Measurements from ENCODE around the gene FCHO2. TPM values are rescaled to one million over a fixed set of nuclear protein-coding genes. Genes with fewer than 3 reads are reported as not detected.

Gene FCHO2
- total and polyA plus RNA-seq, 10 of the 15 experiments (the other 5 are each of a cell fraction or from before 2014, with no cell fraction given): 0.05 to 1.4 (median 0.18) TPM

DNA sequence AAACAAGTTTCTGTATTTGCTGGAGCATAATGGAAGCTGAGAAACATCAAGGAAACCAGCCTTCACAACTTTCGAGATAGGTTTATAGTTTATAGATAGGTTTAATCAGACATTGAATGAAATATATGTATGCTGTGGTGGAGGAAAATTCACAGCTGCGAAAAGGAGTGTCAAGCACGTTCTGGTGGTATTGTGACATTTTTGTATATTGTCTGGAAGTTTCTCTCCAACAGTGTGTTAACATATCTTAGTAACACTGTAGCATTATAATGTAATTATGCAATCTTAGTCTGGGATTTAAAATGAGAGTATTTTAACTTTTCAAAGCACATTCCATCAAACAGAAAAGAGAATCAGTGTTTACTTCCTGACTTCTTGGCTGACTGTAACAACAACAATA is 50.0 kb downstream of the FCHO2 start (continued):
- TF ChIP-seq, protein P1, sequence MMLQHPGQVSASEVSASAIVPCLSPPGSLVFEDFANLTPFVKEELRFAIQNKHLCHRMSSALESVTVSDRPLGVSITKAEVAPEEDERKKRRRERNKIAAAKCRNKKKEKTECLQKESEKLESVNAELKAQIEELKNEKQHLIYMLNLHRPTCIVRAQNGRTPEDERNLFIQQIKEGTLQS (IDR thresholded peaks at IDR 0.05; ENCODE audit: borderline replicate concordance, extremely low read depth, low read depth, low read length): no peak
- TF ChIP-seq TCF7 (IDR thresholded peaks at IDR 0.05; ENCODE audit: borderline replicate concordance): no peak
- no peak for TF ChIP-seq BHLHE40 (IDR thresholded peaks at IDR 0.05; ENCODE audit: borderline replicate concordance in 1 of 2, low read depth in 2 of 2, low read length in 1 of 2)
- TF ChIP-seq, protein P2, sequence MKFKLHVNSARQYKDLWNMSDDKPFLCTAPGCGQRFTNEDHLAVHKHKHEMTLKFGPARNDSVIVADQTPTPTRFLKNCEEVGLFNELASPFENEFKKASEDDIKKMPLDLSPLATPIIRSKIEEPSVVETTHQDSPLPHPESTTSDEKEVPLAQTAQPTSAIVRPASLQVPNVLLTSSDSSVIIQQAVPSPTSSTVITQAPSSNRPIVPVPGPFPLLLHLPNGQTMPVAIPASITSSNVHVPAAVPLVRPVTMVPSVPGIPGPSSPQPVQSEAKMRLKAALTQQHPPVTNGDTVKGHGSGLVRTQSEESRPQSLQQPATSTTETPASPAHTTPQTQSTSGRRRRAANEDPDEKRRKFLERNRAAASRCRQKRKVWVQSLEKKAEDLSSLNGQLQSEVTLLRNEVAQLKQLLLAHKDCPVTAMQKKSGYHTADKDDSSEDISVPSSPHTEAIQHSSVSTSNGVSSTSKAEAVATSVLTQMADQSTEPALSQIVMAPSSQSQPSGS (IDR thresholded peaks at IDR 0.05; ENCODE audit: low read length): no peak
- TF ChIP-seq YBX1 (IDR thresholded peaks at IDR 0.05): no peak
- TF ChIP-seq NFXL1 (IDR thresholded peaks at IDR 0.05; ENCODE audit: borderline replicate concordance): no peak

DNA sequence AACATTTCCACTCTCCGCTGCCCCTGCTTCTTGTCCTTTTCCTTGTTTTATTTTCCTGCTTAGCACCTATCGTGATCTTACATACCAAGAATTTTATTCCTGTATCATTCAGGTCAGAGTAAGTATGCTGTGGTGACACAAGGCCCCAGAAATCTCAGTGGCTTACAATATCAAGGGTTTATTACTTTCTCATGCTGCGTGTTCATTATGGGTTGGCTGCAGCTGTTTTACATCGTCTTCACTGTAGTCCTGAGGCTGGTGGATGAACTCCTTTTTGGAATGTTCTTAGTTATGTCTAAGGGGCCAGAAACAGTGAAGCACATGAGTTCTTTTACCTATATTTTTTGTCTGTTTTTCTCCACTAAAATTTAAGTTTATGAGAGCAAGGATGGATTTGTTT is 51.2 kb downstream of the FCHO2 start:
- DNase-seq (ENCODE audit: low read depth, low spot score) (no peak), FAIRE-seq (no peak), ATAC-seq (no peak)
- H4K20me1 ChIP-seq (ENCODE audit: control insufficient read depth, insufficient read depth): no peaks in the 10 kb centered on the region
- SMC1A ChIA-PET (ENCODE audit: uncharacterized antibody, unreplicated experiment): no interaction called here
- no TSS peak for BruUV-seq (replicated peaks)
- H3K4me3 ChIP-seq: no peak overlapping the region
- no peaks in the 10 kb centered on the region for H3K79me2 ChIP-seq (ENCODE audit: control insufficient read depth, insufficient read depth, low read length)
- no peak overlapping the region for H3K27ac ChIP-seq (ENCODE audit: control insufficient read depth, insufficient read depth)
- in situ Hi-C loops (cut with MboI): no loop called here
- H3K27me3 ChIP-seq (replicated peaks in 1 of 2; ENCODE audit: control insufficient read depth in 2 of 2, insufficient read depth in 2 of 2, low read length in 1 of 2): no peaks in the 10 kb centered on the region
- no peaks in the 10 kb centered on the region for H3K36me3 ChIP-seq (ENCODE audit: control insufficient read depth in 2 of 2, insufficient read depth in 2 of 2, low read length in 1 of 2)
- POLR2A ChIA-PET: no interaction called here
- H2AFZ ChIP-seq (ENCODE audit: control insufficient read depth, low read depth, low read length): no peak overlapping the region
- RAD21 ChIA-PET (ENCODE audit: unreplicated experiment): no interaction called here
- no peaks in the 10 kb centered on the region for H3K9me3 ChIP-seq (replicated peaks; ENCODE audit: control insufficient read depth, insufficient read depth, low read length)
- intact Hi-C loops (cut with micrococcal nuclease; ENCODE audit: unreplicated experiment): no loop called here
- no peaks in the 10 kb centered on the region for H3K4me1 ChIP-seq (ENCODE audit: control insufficient read depth, insufficient read depth, low read length)
- no peak overlapping the region for H3K9ac ChIP-seq (ENCODE audit: control insufficient read depth, insufficient read depth, low read length)
- CTCF ChIA-PET: no interaction called here
- WGBS (ENCODE audit: insufficient coverage, insufficient replicate concordance, low lambda C conversion rate, missing lambda C conversion rate): 61% methylated on average over 4 of the region's 4 CpGs
- TF ChIP-seq CHD4 (IDR thresholded peaks at IDR 0.05) (no peak), RBBP5 (conservative IDR thresholded peaks at IDR 0.05) (no peak), YBX1 (IDR thresholded peaks at IDR 0.05) (no peak)
- TF ChIP-seq, protein P3, sequence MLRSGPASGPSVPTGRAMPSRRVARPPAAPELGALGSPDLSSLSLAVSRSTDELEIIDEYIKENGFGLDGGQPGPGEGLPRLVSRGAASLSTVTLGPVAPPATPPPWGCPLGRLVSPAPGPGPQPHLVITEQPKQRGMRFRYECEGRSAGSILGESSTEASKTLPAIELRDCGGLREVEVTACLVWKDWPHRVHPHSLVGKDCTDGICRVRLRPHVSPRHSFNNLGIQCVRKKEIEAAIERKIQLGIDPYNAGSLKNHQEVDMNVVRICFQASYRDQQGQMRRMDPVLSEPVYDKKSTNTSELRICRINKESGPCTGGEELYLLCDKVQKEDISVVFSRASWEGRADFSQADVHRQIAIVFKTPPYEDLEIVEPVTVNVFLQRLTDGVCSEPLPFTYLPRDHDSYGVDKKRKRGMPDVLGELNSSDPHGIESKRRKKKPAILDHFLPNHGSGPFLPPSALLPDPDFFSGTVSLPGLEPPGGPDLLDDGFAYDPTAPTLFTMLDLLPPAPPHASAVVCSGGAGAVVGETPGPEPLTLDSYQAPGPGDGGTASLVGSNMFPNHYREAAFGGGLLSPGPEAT (IDR thresholded peaks at IDR 0.05; ENCODE audit: low read depth): no peak
- H3K4me2 ChIP-seq (ENCODE audit: control insufficient read depth, insufficient read depth): no peak overlapping the region

Data from GM12878 (cell line).